Peyer's patch (tissue), 4 donors: ENCODE results near the gene SLC38A2.

Experiments used
- CTCF ChIP-seq, 6 experiments: fragments of 450-650 bp in 4 of 6; fragments of 200-600 bp in 2 of 6; sonication (generic) in 1 of 6; IDR thresholded peaks; one replicate each; pipeline ENCODE4 v1.5.1; 2017 to 2019; ENCODE audit warnings: antibody characterized with exemption in 6 of 6, mild to moderate bottlenecking in 3 of 6, moderate library complexity in 1 of 6
- POLR2A ChIP-seq, 2 donors: fragments of 450-650 bp; IDR thresholded peaks; one replicate each; pipeline ENCODE4 v1.5.1; 2017; ENCODE audit warnings: antibody characterized with exemption in 2 of 2, mild to moderate bottlenecking in 2 of 2, moderate library complexity in 2 of 2

- no peak for TF ChIP-seq CTCF (IDR thresholded peaks at IDR 0.05)
- TF ChIP-seq POLR2A (IDR thresholded peaks at IDR 0.05) = no peak
These were observed 17.7 kb upstream of the SLC38A2 start for GRCh38 chr12:46390304-46390703.
